ENCODE measurements around the gene TRIM42. TPM values are rescaled to one million over a fixed set of nuclear protein-coding genes. Genes with fewer than 3 reads are reported as not detected.

The TRIM42 gene
- polyA plus RNA-seq, 1 donor from 2014 or later = not detected

DNA sequence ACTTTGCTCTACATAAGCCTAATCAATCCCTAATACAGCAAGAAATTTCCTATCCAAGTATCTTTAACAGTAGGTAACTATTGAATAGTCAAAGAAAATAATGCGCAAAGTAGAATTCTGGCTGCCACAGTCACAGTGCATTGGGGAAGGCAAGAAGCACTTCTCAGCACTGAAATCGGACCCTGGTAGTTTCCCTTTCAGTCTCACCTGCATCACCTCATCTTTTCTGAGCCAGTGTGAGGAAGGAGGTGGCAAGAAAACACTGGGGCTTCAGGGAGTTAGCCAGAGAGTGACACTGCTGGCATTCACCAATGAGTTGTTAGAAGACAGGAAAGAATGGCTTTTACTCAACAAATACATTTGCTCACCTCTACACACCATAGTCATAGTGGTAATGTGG lies 8.3 kb downstream of the TRIM42 start:
- H3K27ac ChIP-seq (ENCODE audit: low read length) = no peak overlapping the region
- H4K20me1 ChIP-seq (ENCODE audit: insufficient read depth) = no peaks in the 10 kb centered on the region
- H2AFZ ChIP-seq (ENCODE audit: low read depth, low read length) = no peak overlapping the region
- no peaks in the 10 kb centered on the region for H3K79me2 ChIP-seq (replicated peaks; ENCODE audit: insufficient read depth, low read length)
- H3K36me3 ChIP-seq (ENCODE audit: insufficient read depth, low read length) = no peaks in the 10 kb centered on the region
- H3K27me3 ChIP-seq (ENCODE audit: insufficient read depth, low read depth, low read length) = no peaks in the 10 kb centered on the region
- H3F3A ChIP-seq (ENCODE audit: insufficient read depth, low read length, poor library complexity, severe bottlenecking) = no peaks in the 10 kb centered on the region
- TF ChIP-seq, protein P1, sequence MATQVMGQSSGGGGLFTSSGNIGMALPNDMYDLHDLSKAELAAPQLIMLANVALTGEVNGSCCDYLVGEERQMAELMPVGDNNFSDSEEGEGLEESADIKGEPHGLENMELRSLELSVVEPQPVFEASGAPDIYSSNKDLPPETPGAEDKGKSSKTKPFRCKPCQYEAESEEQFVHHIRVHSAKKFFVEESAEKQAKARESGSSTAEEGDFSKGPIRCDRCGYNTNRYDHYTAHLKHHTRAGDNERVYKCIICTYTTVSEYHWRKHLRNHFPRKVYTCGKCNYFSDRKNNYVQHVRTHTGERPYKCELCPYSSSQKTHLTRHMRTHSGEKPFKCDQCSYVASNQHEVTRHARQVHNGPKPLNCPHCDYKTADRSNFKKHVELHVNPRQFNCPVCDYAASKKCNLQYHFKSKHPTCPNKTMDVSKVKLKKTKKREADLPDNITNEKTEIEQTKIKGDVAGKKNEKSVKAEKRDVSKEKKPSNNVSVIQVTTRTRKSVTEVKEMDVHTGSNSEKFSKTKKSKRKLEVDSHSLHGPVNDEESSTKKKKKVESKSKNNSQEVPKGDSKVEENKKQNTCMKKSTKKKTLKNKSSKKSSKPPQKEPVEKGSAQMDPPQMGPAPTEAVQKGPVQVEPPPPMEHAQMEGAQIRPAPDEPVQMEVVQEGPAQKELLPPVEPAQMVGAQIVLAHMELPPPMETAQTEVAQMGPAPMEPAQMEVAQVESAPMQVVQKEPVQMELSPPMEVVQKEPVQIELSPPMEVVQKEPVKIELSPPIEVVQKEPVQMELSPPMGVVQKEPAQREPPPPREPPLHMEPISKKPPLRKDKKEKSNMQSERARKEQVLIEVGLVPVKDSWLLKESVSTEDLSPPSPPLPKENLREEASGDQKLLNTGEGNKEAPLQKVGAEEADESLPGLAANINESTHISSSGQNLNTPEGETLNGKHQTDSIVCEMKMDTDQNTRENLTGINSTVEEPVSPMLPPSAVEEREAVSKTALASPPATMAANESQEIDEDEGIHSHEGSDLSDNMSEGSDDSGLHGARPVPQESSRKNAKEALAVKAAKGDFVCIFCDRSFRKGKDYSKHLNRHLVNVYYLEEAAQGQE (IDR thresholded peaks at IDR 0.05; ENCODE audit: borderline replicate concordance) = no peak
- no peak for TF ChIP-seq EZH2 (IDR thresholded peaks at IDR 0.05; ENCODE audit: borderline replicate concordance, insufficient read depth, low read length, poor library complexity, severe bottlenecking)
- TF ChIP-seq EP300 (conservative IDR thresholded peaks at IDR 0.05; ENCODE audit: poor library complexity, severe bottlenecking) = no peak
- no peak for TF ChIP-seq RAD21 (conservative IDR thresholded peaks at IDR 0.05)
- TF ChIP-seq SMC3 (conservative IDR thresholded peaks at IDR 0.05; ENCODE audit: poor library complexity) = no peak
- no peak for TF ChIP-seq TAF1 (IDR thresholded peaks at IDR 0.05; ENCODE audit: low read depth)
- TF ChIP-seq POLR2AphosphoS5 (IDR thresholded peaks at IDR 0.05) = no peak
- no peak for TF ChIP-seq MXI1 (conservative IDR thresholded peaks at IDR 0.05; ENCODE audit: poor library complexity, severe bottlenecking)
- TF ChIP-seq, protein P2, sequence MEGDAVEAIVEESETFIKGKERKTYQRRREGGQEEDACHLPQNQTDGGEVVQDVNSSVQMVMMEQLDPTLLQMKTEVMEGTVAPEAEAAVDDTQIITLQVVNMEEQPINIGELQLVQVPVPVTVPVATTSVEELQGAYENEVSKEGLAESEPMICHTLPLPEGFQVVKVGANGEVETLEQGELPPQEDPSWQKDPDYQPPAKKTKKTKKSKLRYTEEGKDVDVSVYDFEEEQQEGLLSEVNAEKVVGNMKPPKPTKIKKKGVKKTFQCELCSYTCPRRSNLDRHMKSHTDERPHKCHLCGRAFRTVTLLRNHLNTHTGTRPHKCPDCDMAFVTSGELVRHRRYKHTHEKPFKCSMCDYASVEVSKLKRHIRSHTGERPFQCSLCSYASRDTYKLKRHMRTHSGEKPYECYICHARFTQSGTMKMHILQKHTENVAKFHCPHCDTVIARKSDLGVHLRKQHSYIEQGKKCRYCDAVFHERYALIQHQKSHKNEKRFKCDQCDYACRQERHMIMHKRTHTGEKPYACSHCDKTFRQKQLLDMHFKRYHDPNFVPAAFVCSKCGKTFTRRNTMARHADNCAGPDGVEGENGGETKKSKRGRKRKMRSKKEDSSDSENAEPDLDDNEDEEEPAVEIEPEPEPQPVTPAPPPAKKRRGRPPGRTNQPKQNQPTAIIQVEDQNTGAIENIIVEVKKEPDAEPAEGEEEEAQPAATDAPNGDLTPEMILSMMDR (IDR thresholded peaks at IDR 0.05; ENCODE audit: poor library complexity, severe bottlenecking) = no peak
- no peak overlapping the region for H3K9ac ChIP-seq (ENCODE audit: low read length)
- no peak overlapping the region for H3K4me2 ChIP-seq (ENCODE audit: low read length)
- H3K9me2 ChIP-seq (ENCODE audit: insufficient read depth, low read length) = no peaks in the 10 kb centered on the region
- H3K9me3 ChIP-seq (ENCODE audit: low read length) = no peaks in the 10 kb centered on the region
- H3K4me3 ChIP-seq (ENCODE audit: low read length) = no peak overlapping the region

DNA sequence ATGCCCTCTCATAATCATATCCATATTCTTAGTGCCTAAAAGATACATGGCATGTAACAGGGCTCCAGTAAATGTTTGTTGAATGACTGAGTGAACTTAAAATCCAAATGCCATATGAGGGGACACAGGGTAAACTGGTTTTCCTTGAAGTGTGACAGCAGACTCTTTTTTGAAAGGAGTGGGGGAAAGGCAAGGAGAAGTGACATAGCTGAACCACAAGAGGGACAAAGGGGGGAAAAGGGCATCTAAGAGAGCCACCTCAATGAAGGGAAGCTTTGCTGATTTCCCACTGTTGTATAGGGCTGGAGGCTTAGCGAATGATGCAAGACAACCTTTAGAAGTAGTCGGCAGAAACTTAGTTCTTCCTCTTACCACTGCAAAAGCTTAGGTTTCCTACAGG lies 9.1 kb downstream of the TRIM42 start:
- Histone ChIP-seq H3K27me3 (ENCODE audit: insufficient read depth, low read depth, low read length) (no peaks in the 10 kb centered on the region), H2AFZ (ENCODE audit: low read depth, low read length) (no peak overlapping the region), H3K27ac (ENCODE audit: low read length) (no peak overlapping the region), H3K9me2 (ENCODE audit: insufficient read depth, low read length) (no peaks in the 10 kb centered on the region), H3K9me3 (ENCODE audit: low read length) (no peaks in the 10 kb centered on the region), H3F3A (ENCODE audit: insufficient read depth, low read length, poor library complexity, severe bottlenecking) (no peaks in the 10 kb centered on the region), H3K79me2 (replicated peaks; ENCODE audit: insufficient read depth, low read length) (no peaks in the 10 kb centered on the region), H3K4me3 (ENCODE audit: low read length) (no peak overlapping the region), H3K36me3 (ENCODE audit: insufficient read depth, low read length) (no peaks in the 10 kb centered on the region), H3K4me2 (ENCODE audit: low read length) (no peak overlapping the region), H4K20me1 (ENCODE audit: insufficient read depth) (no peaks in the 10 kb centered on the region), H3K9ac (ENCODE audit: low read length) (no peak overlapping the region)
- TF ChIP-seq, protein P1 (IDR thresholded peaks at IDR 0.05; ENCODE audit: borderline replicate concordance) = no peak
- TF ChIP-seq MXI1 (conservative IDR thresholded peaks at IDR 0.05; ENCODE audit: poor library complexity, severe bottlenecking) (no peak), EP300 (conservative IDR thresholded peaks at IDR 0.05; ENCODE audit: poor library complexity, severe bottlenecking) (no peak), TAF1 (IDR thresholded peaks at IDR 0.05; ENCODE audit: low read depth) (no peak), EZH2 (IDR thresholded peaks at IDR 0.05; ENCODE audit: borderline replicate concordance, insufficient read depth, low read length, poor library complexity, severe bottlenecking) (no peak), POLR2AphosphoS5 (IDR thresholded peaks at IDR 0.05) (no peak), RAD21 (conservative IDR thresholded peaks at IDR 0.05) (no peak), SMC3 (conservative IDR thresholded peaks at IDR 0.05; ENCODE audit: poor library complexity) (no peak)
- TF ChIP-seq, protein P2 (IDR thresholded peaks at IDR 0.05; ENCODE audit: poor library complexity, severe bottlenecking) = no peak

All from neural cell (in vitro differentiated cells).